ENCODE measurements around the gene ANKRD6. TPM values are rescaled to one million over a fixed set of nuclear protein-coding genes. Genes with fewer than 3 reads are reported as not detected.

The ANKRD6 gene
- total RNA-seq, 1 experiment from 2014 or later = 5.6 TPM

DNA sequence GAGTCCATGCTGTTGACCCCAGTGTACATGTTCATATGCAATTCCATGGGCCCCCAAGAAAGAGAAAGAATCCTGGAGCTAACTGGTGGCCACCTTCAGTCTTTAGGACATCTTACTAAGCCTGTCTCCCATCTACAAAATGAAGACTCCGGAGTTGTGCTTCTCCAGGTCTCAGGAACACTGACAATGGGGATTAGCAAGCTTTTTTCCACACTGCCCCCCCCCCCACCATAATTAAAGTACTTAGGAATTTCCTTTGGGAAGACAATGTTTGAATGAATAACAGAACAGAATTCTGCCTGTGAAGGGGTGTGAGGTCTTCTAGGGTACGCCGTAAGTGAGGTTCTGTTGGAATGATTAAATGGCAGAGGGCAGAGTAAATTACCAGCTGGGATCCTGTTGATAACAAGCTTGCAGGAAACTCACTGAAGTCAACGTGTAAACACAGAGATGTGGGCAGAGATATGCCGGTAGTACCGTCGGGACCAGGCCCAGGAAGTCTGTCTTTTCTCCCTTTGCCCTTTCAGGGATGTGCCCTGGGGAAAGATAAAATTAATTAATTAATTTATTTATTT is 63.1 kb downstream of the ANKRD6 start:
- H4K5ac ChIP-seq (ENCODE audit: insufficient read length, low read depth, low read length) = no peak overlapping the region
- no peaks in the 10 kb centered on the region for H3K9me3 ChIP-seq (ENCODE audit: control insufficient read depth, low read depth, low read length)
- TF ChIP-seq, protein P1, sequence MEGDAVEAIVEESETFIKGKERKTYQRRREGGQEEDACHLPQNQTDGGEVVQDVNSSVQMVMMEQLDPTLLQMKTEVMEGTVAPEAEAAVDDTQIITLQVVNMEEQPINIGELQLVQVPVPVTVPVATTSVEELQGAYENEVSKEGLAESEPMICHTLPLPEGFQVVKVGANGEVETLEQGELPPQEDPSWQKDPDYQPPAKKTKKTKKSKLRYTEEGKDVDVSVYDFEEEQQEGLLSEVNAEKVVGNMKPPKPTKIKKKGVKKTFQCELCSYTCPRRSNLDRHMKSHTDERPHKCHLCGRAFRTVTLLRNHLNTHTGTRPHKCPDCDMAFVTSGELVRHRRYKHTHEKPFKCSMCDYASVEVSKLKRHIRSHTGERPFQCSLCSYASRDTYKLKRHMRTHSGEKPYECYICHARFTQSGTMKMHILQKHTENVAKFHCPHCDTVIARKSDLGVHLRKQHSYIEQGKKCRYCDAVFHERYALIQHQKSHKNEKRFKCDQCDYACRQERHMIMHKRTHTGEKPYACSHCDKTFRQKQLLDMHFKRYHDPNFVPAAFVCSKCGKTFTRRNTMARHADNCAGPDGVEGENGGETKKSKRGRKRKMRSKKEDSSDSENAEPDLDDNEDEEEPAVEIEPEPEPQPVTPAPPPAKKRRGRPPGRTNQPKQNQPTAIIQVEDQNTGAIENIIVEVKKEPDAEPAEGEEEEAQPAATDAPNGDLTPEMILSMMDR (conservative IDR thresholded peaks at IDR 0.05) = no peak
- no peak overlapping the region for H2AK5ac ChIP-seq (ENCODE audit: insufficient read length, low read length)
- no peak overlapping the region for H3K18ac ChIP-seq (ENCODE audit: insufficient read length, low read depth, low read length)
- no peak overlapping the region for H3K4ac ChIP-seq (ENCODE audit: low read depth, low read length)
- peaks cover 44 to 57% of the 10 kb centered on the region in 2 experiments for H3K4me1 Mint-ChIP-seq
- H3K9ac ChIP-seq (ENCODE audit: extremely low read depth, insufficient read length, low read length) = no peak overlapping the region
- H2BK12ac ChIP-seq (ENCODE audit: insufficient read length, low read depth, low read length) = no peak overlapping the region
- H3K27ac ChIP-seq (ENCODE audit: insufficient read length, low read depth, low read length) = no peak overlapping the region
- H3K56ac ChIP-seq (ENCODE audit: insufficient read length, low read depth, low read length) = no peak overlapping the region
- H3K27me3 Mint-ChIP-seq (ENCODE audit: low read depth) = peaks cover 17% of the 10 kb centered on the region
- H2BK15ac ChIP-seq (ENCODE audit: low read depth, low read length) = no peak overlapping the region
- H2AFZ ChIP-seq (ENCODE audit: low read length) = no peak overlapping the region
- no peak overlapping the region for H3K27ac Mint-ChIP-seq
- H4K20me1 ChIP-seq (ENCODE audit: control insufficient read depth, insufficient read depth, insufficient read length) = no peaks in the 10 kb centered on the region
- H2BK20ac ChIP-seq (ENCODE audit: low read depth, low read length, poor library complexity, severe bottlenecking) = no peak overlapping the region
- no peak overlapping the region for H3K4me3 Mint-ChIP-seq
- H3K4me2 ChIP-seq (ENCODE audit: insufficient read depth, insufficient read length, low read length) = no peak overlapping the region
- no peaks in the 10 kb centered on the region for H3K79me2 ChIP-seq (ENCODE audit: insufficient read depth, low read length)
- H3K23ac ChIP-seq (ENCODE audit: insufficient read length, low read depth, low read length) = no peak overlapping the region
- H3K23me2 ChIP-seq (ENCODE audit: insufficient read length, low read depth, low read length, poor library complexity, severe bottlenecking) = no peaks in the 10 kb centered on the region
- no peak overlapping the region for H4K91ac ChIP-seq (ENCODE audit: insufficient read length, low read depth, low read length)
- H3K36me3 Mint-ChIP-seq (ENCODE audit: insufficient read depth in 1 of 3, low read depth in 3 of 3) = no peaks in the 10 kb centered on the region
- no peaks in the 10 kb centered on the region for H3K27me3 ChIP-seq (ENCODE audit: insufficient read depth, low read length)
- peaks cover 2% of the 10 kb centered on the region; the same call in 1 of the 2 replicates for H3K4me1 ChIP-seq (ENCODE audit: insufficient read depth, low read length)
- no peak for DNase-seq
- H3K79me1 ChIP-seq (ENCODE audit: insufficient read depth, low read depth, low read length, poor library complexity, severe bottlenecking) = no peaks in the 10 kb centered on the region
- no peak overlapping the region for H4K8ac ChIP-seq (replicated peaks; ENCODE audit: insufficient read length, low read depth, low read length)
- WGBS (ENCODE audit: extremely low coverage, insufficient read length, low lambda C conversion rate) = no CpG with 5 or more reads among the region's 7 CpGs
- H3K14ac ChIP-seq (ENCODE audit: insufficient read depth, low read length) = no peak overlapping the region
- H3K9me3 Mint-ChIP-seq = no peaks in the 10 kb centered on the region
- H2BK5ac ChIP-seq (ENCODE audit: insufficient read length, low read length) = no peak overlapping the region
- H2BK120ac ChIP-seq (ENCODE audit: low read depth, low read length, poor library complexity, severe bottlenecking) = no peak overlapping the region
- H3T11ph ChIP-seq (ENCODE audit: low read length) = no peak overlapping the region
